SK-N-SH treated with all-trans-retinoic acid at 6 μM for 48 hours (cell line): Measurements from ENCODE around the gene FRMD4A.
"Not testable (repeated sequence)": the region's sequence is repeated elsewhere in the genome, so short reads cannot be mapped to it uniquely, and the experiment has no call there.

Experiments used
- ATAC-seq: fragments of 200-7000 bp; cut with Tn5 transposase; 3 replicates; pipeline ENCODE4 v1.9.1; 2020; ENCODE audit warnings: mild to moderate bottlenecking, moderate library complexity
- ARNTL ChIP-seq: fragments of 450-650 bp; formaldehyde crosslinking; IDR thresholded peaks from 2 replicates; pipeline ENCODE4 v1.5.0; 2020; ENCODE audit warnings: low read depth, mild to moderate bottlenecking, moderate library complexity, borderline replicate concordance
- BACH2 ChIP-seq: fragments of 250-450 bp; sonication (Bioruptor Pico); IDR thresholded peaks from 2 replicates; pipeline ENCODE4 v1.9.0; 2021; ENCODE audit warnings: mild to moderate bottlenecking, borderline replicate concordance
- CSDC2 ChIP-seq: fragments of 250-450 bp; sonication (Bioruptor Pico); IDR thresholded peaks from 2 replicates; pipeline ENCODE4 v1.5.0; 2020; ENCODE audit warnings: mild to moderate bottlenecking, moderate library complexity
- CSRNP3 ChIP-seq: fragments of 250-450 bp; sonication (Bioruptor Pico); IDR thresholded peaks from 2 replicates; pipeline ENCODE4 v1.5.1; 2021; ENCODE audit warnings: mild to moderate bottlenecking, moderate library complexity
- GLIS3 ChIP-seq: fragments of 250-450 bp; sonication (Bioruptor Pico); IDR thresholded peaks from 2 replicates; pipeline ENCODE4 v1.5.0; 2020; ENCODE audit warnings: mild to moderate bottlenecking, moderate library complexity
- ISL1 ChIP-seq: fragments of 250-450 bp; sonication (Bioruptor Pico); IDR thresholded peaks from 2 replicates; pipeline ENCODE4 v2.1.2; 2022; ENCODE audit warnings: mild to moderate bottlenecking, moderate library complexity
- OSR1 ChIP-seq: fragments of 250-450 bp; sonication (Bioruptor Pico); IDR thresholded peaks from 2 replicates; pipeline ENCODE4 v1.8.0; 2022; ENCODE audit warnings: moderate library complexity, mild to moderate bottlenecking, inconsistent platforms
- PPARA ChIP-seq: fragments of 250-450 bp; sonication (Bioruptor Pico); IDR thresholded peaks from 2 replicates; pipeline ENCODE4 v1.5.0; 2020; ENCODE audit warnings: mild to moderate bottlenecking, borderline replicate concordance
- RARB ChIP-seq: fragments of 250-450 bp; sonication (Bioruptor Pico); IDR thresholded peaks from 2 replicates; pipeline ENCODE4 v1.8.0; 2021; ENCODE audit warnings: mild to moderate bottlenecking, moderate library complexity
- SNAI2 ChIP-seq: fragments of 250-450 bp; sonication (Bioruptor Pico); IDR thresholded peaks from 2 replicates; pipeline ENCODE4 v1.5.0; 2020; ENCODE audit warnings: mild to moderate bottlenecking, moderate library complexity
- TCF4 ChIP-seq: fragments of 250-450 bp; sonication (Bioruptor Pico); IDR thresholded peaks from 2 replicates; pipeline ENCODE4 v1.8.0; 2021; ENCODE audit warnings: mild to moderate bottlenecking, moderate library complexity, borderline replicate concordance
- TOX ChIP-seq: fragments of 250-450 bp; sonication (Bioruptor Pico); IDR thresholded peaks from 2 replicates; pipeline ENCODE4 v1.8.0; 2021; ENCODE audit warnings: mild to moderate bottlenecking, moderate library complexity, borderline replicate concordance
- ZC3H10 ChIP-seq: fragments of 250-450 bp; sonication (Bioruptor Pico); IDR thresholded peaks from 2 replicates; pipeline ENCODE4 v1.5.1; 2021; ENCODE audit warnings: mild to moderate bottlenecking, moderate library complexity
- ZFP3 ChIP-seq: fragments of 250-450 bp; sonication (Bioruptor Pico); IDR thresholded peaks from 2 replicates; pipeline ENCODE4 v1.5.0; 2020; ENCODE audit warnings: mild to moderate bottlenecking, moderate library complexity
- ZFP30 ChIP-seq: fragments of 450-650 bp; formaldehyde crosslinking; IDR thresholded peaks from 2 replicates; pipeline ENCODE4 v1.5.0; 2022; ENCODE audit warnings: mild to moderate bottlenecking, moderate library complexity
- ZNF565 ChIP-seq: fragments of 450-650 bp; formaldehyde crosslinking; conservative IDR thresholded peaks from 2 replicates; pipeline ENCODE4 v1.5.0; 2020; ENCODE audit warnings: low read depth, mild to moderate bottlenecking, moderate library complexity
- ZNF70 ChIP-seq: fragments of 450-650 bp; formaldehyde crosslinking; IDR thresholded peaks from 2 replicates; pipeline ENCODE4 v1.5.0; 2020; ENCODE audit warnings: mild to moderate bottlenecking, moderate library complexity
- ZNF8 ChIP-seq: fragments of 450-650 bp; formaldehyde crosslinking; IDR thresholded peaks from 2 replicates; pipeline ENCODE4 v1.5.0; 2020; ENCODE audit warnings: mild to moderate bottlenecking, moderate library complexity
- TF ChIP-seq, protein P1 (sequence below): fragments of 250-450 bp; sonication (Bioruptor Pico); IDR thresholded peaks from 2 replicates; pipeline ENCODE4 v1.8.0; 2021; ENCODE audit warnings: low read depth, mild to moderate bottlenecking, moderate library complexity, borderline replicate concordance
- TF ChIP-seq, protein P2 (sequence below): fragments of 250-450 bp; sonication (Bioruptor Pico); IDR thresholded peaks from 2 replicates; pipeline ENCODE4 v1.5.1; 2020; ENCODE audit warnings: low read depth, mild to moderate bottlenecking, moderate library complexity
- TF ChIP-seq, protein P3 (sequence below): fragments of 250-450 bp; sonication (Bioruptor Pico); IDR thresholded peaks from 2 replicates; pipeline ENCODE4 v1.5.0; 2020; ENCODE audit warnings: mild to moderate bottlenecking, moderate library complexity

FRMD4A gene

GRCh38 chr10:14071956-14072355 is 258.8 kb downstream of the FRMD4A start (continued):
- TF ChIP-seq PPARA (CRISPR knock-in tag), result no peak

DNA sequence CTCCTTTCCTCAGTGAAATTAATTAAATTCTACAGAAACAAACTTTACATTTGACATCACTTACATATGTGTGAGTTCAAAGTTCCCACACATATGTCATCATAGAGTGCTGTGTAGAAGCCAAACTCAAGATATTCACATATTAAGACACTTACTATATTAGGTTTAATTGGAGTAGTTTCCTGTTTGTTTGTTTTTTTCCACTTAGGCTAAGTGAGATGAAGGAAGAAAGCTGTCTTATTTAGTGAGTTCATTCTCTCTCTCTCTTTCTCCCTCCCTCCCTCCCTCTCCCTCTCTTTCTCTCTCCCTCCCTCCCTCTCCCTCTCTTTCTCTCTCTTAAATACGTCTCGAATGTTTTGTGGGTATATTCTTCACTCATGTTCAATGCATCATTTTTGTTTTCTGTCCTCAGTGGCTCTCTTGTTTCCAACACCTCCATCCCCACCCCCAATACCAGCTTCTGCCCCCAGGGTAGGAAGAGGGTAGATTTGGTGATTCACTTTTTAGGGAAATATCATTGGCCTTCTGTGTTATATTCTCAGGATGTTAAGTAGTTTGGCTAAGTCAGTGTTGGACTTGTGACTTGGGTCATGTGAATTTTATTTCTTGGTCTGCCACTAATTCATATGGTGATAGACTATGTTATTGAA is 262.0 kb downstream of the FRMD4A start:
- no peak for ATAC-seq

DNA sequence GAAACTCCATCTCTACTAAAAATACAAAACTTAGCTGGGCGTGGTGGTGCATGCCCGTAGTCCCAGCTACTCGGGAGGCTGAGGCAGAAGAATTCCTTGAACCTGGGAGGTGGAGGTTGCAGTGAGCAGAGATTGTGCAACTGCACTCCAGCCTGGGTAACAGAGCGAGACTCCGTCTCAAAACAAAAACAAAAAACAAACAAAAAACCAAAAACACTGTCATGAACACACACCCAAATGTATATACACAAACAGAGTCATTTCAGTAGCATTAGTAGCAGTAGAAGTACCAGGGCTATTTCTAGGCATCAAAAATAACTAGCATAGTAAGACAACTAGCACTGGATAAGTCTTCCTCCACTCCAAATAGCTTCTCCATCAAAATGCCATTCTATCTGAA is 263.1 kb downstream of the FRMD4A start:
- ATAC-seq, result not testable (repeated sequence)

More for the DNA sequence above, 262.0 kb downstream of the FRMD4A start:
- TF ChIP-seq PPARA (CRISPR knock-in tag), result no peak
- TF ChIP-seq ZNF70, result no peak
- TF ChIP-seq GLIS3 (CRISPR knock-in tag), result no peak
- no peak for TF ChIP-seq ZC3H10
- no peak for TF ChIP-seq ZNF8 (CRISPR knock-in tag)
- no peak for TF ChIP-seq ARNTL
- TF ChIP-seq ZFP30 (CRISPR knock-in tag), result no peak
- TF ChIP-seq CSDC2 (CRISPR knock-in tag), result no peak
- no peak for TF ChIP-seq ZFP3 (CRISPR knock-in tag)
- no peak for TF ChIP-seq RARB (CRISPR knock-in tag)

- TF ChIP-seq, protein P1, sequence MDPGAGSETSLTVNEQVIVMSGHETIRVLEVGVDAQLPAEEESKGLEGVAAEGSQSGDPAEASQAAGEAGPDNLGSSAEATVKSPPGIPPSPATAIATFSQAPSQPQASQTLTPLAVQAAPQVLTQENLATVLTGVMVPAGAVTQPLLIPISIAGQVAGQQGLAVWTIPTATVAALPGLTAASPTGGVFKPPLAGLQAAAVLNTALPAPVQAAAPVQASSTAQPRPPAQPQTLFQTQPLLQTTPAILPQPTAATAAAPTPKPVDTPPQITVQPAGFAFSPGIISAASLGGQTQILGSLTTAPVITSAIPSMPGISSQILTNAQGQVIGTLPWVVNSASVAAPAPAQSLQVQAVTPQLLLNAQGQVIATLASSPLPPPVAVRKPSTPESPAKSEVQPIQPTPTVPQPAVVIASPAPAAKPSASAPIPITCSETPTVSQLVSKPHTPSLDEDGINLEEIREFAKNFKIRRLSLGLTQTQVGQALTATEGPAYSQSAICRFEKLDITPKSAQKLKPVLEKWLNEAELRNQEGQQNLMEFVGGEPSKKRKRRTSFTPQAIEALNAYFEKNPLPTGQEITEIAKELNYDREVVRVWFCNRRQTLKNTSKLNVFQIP (CRISPR knock-in tag), result no peak
- no peak for TF ChIP-seq CSDC2 (CRISPR knock-in tag)
- TF ChIP-seq RARB (CRISPR knock-in tag), result no peak
- ATAC-seq, result no peak
These were observed 264.6 kb downstream of the FRMD4A start for GRCh38 chr10:14066106-14066505.

DNA sequence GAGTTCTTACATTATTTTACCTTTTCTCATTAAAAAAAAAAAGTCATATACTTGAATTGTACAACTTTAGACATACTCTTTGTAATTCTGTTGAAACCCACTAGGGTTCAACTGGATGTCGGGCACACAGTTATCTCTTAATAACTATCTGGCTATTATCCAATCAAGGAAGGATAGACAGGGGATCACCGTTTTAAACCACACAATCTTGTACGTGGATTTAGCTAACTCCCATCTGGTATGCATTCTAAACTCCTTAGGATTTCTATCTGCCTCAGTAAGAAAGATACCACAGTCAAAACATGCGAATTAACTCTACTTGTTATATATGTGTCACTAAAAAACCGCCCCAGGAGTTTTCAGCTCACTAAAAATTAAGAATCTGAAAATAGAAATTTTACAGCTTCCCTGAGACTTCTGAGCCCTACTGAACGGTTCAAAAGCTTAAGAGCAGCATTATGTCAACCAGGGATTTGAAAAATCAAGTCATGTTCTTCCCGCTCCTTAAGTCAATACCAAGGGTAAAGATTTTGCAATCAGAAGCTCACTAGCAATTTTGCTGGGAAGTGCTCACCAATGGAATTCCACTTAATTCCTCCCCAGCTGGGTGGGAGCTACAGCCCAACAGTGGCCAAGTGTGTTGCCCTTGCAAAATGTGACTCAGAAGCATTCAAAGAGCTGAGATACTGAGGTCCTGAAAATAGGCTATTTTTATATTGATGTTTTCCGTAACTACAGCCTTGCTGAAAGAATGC is 267.0 kb downstream of the FRMD4A start:
- TF ChIP-seq, protein P2, sequence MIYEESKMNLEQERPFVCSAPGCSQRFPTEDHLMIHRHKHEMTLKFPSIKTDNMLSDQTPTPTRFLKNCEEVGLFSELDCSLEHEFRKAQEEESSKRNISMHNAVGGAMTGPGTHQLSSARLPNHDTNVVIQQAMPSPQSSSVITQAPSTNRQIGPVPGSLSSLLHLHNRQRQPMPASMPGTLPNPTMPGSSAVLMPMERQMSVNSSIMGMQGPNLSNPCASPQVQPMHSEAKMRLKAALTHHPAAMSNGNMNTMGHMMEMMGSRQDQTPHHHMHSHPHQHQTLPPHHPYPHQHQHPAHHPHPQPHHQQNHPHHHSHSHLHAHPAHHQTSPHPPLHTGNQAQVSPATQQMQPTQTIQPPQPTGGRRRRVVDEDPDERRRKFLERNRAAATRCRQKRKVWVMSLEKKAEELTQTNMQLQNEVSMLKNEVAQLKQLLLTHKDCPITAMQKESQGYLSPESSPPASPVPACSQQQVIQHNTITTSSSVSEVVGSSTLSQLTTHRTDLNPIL (CRISPR knock-in tag), result no peak
- TF ChIP-seq ISL1 (CRISPR knock-in tag), result no peak
- no peak for TF ChIP-seq RARB (CRISPR knock-in tag)
- no peak for TF ChIP-seq SNAI2 (CRISPR knock-in tag)
- TF ChIP-seq ZC3H10, result no peak
- TF ChIP-seq BACH2, result no peak
- no peak for TF ChIP-seq TCF4 (CRISPR knock-in tag)
- no peak for TF ChIP-seq GLIS3 (CRISPR knock-in tag)
- TF ChIP-seq ZNF565 (CRISPR knock-in tag), result no peak
- no peak for TF ChIP-seq ZNF70
- TF ChIP-seq CSRNP3, result no peak
- no peak for TF ChIP-seq OSR1 (CRISPR knock-in tag)
- no peak for TF ChIP-seq TOX (CRISPR knock-in tag)
- TF ChIP-seq, protein P3, sequence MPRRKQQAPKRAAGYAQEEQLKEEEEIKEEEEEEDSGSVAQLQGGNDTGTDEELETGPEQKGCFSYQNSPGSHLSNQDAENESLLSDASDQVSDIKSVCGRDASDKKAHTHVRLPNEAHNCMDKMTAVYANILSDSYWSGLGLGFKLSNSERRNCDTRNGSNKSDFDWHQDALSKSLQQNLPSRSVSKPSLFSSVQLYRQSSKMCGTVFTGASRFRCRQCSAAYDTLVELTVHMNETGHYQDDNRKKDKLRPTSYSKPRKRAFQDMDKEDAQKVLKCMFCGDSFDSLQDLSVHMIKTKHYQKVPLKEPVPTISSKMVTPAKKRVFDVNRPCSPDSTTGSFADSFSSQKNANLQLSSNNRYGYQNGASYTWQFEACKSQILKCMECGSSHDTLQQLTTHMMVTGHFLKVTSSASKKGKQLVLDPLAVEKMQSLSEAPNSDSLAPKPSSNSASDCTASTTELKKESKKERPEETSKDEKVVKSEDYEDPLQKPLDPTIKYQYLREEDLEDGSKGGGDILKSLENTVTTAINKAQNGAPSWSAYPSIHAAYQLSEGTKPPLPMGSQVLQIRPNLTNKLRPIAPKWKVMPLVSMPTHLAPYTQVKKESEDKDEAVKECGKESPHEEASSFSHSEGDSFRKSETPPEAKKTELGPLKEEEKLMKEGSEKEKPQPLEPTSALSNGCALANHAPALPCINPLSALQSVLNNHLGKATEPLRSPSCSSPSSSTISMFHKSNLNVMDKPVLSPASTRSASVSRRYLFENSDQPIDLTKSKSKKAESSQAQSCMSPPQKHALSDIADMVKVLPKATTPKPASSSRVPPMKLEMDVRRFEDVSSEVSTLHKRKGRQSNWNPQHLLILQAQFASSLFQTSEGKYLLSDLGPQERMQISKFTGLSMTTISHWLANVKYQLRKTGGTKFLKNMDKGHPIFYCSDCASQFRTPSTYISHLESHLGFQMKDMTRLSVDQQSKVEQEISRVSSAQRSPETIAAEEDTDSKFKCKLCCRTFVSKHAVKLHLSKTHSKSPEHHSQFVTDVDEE (CRISPR knock-in tag), result no peak
- ATAC-seq, result no peak
